OCI-LY1 (cell line): ENCODE data around the gene C1orf50.

Experiments used
- H2AFZ ChIP-seq: fragments of 200-600 bp; sonication (generic), shearing (Covaris generic); 2 replicates; pipeline ENCODE4 v1.6.0; 2014; ENCODE audit warnings: antibody characterized with exemption, mild to moderate bottlenecking, low read length
- H3F3A ChIP-seq: fragments of 200-600 bp; sonication (generic), shearing (Covaris generic); 2 replicates; pipeline ENCODE4 v1.6.0; 2014; ENCODE audit warnings: mild to moderate bottlenecking, antibody characterized with exemption, low read length, moderate library complexity; ENCODE audit not compliant: insufficient read depth
- H3K27ac ChIP-seq: fragments of 200-600 bp; sonication (generic); 2 replicates; pipeline ENCODE4 v1.5.1; 2014; ENCODE audit warnings: low read length, mixed run types, mild to moderate bottlenecking, low read depth; ENCODE audit not compliant: poor library complexity, severe bottlenecking
- H3K27me3 ChIP-seq: fragments of 200-600 bp; sonication (generic); 2 replicates; pipeline ENCODE4 v1.6.0; 2014; ENCODE audit warnings: antibody characterized with exemption, mild to moderate bottlenecking, low read length, moderate library complexity; ENCODE audit not compliant: insufficient read depth
- H3K36me3 ChIP-seq: fragments of 200-600 bp; sonication (generic); 2 replicates; pipeline ENCODE4 v1.6.1; 2014; ENCODE audit warnings: mild to moderate bottlenecking, antibody characterized with exemption, low read length, moderate library complexity, mixed read lengths; ENCODE audit not compliant: insufficient read depth
- H3K4me1 ChIP-seq: fragments of 200-600 bp; sonication (generic); 2 replicates; pipeline ENCODE4 v1.5.1; 2014; ENCODE audit warnings: mild to moderate bottlenecking, low read length, moderate library complexity; ENCODE audit not compliant: insufficient read depth, severe bottlenecking
- H3K4me2 ChIP-seq: fragments of 200-600 bp; sonication (generic), shearing (Covaris generic); 2 replicates; pipeline ENCODE4 v1.6.1; 2014; ENCODE audit warnings: low read length
- H3K4me3 ChIP-seq: fragments of 200-600 bp; sonication (generic); 2 replicates; pipeline ENCODE4 v1.5.1; 2014; ENCODE audit warnings: low read length, low read depth, mild to moderate bottlenecking, mixed read lengths; ENCODE audit not compliant: poor library complexity, severe bottlenecking
- H3K79me2 ChIP-seq: fragments of 200-600 bp; shearing (Covaris generic); 2 replicates; pipeline ENCODE4 v1.6.1; 2016; ENCODE audit warnings: mixed run types, low read length, mixed read lengths; ENCODE audit not compliant: insufficient read depth
- H3K9ac ChIP-seq: fragments of 200-600 bp; sonication (generic), shearing (Covaris generic); 2 replicates; pipeline ENCODE4 v1.6.1; 2014; ENCODE audit warnings: mild to moderate bottlenecking, low read length, mixed read lengths
- H3K9me2 ChIP-seq: fragments of 200-600 bp; sonication (generic), shearing (Covaris generic); 2 replicates; pipeline ENCODE4 v1.6.1; 2014; ENCODE audit warnings: low read depth, mild to moderate bottlenecking, low read length, mixed read lengths
- H3K9me3 ChIP-seq: fragments of 200-600 bp; shearing (Covaris generic); 2 replicates; pipeline ENCODE4 v1.6.1; 2014; ENCODE audit warnings: low read length, mixed read lengths
- H4K20me1 ChIP-seq: fragments of 200-600 bp; sonication (generic), shearing (Covaris generic); 2 replicates; pipeline ENCODE4 v1.6.0; 2016; ENCODE audit warnings: mild to moderate bottlenecking, low read length; ENCODE audit not compliant: insufficient read depth
- CTCF ChIP-seq: fragments of 200-600 bp; sonication (generic), shearing (Covaris generic); IDR thresholded peaks from 2 replicates; pipeline ENCODE4 v1.5.1; 2017; ENCODE audit warnings: mild to moderate bottlenecking, antibody characterized with exemption, low read length, moderate library complexity, mixed read lengths
- EZH2 ChIP-seq: fragments of 200-600 bp; sonication (generic), shearing (Covaris generic); IDR thresholded peaks from 2 replicates; pipeline ENCODE4 v1.8.0; 2017; ENCODE audit warnings: borderline replicate concordance, mixed run types, mild to moderate bottlenecking, antibody characterized with exemption, low read length, moderate library complexity, mixed read lengths

The C1orf50 gene

DNA sequence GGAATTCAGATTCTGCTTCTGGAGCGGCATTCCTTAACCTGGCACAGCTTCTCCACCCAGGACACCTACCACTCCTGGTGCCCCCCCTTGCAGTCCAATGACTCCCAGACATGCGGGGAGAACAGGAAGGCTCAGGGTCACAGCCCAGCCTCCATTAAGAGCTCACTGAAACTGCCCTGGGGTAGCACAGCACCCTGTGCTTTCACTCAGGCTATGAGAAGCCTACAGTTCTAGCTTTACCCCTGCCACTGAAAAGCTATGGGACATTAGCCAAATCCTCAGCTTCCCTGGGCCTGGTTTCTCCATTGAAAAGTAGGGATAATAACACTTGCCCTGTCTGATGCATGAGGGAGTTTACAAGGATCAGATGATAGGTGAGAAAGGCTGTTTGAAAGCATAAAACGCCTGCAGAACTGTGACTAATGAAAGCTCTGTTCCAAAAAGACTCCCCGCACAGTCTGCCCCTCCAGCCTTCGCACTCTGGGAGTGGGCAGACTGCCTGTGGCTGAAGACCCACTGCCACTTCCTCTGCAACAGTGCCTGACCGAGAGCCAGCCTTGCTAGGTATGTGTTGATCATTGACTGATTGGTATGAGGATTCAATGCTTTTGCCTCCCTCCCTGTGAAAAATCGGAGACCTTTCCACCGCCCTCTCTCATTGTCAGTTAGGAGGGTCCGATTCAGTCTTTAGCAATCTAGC is 24.3 kb upstream of the C1orf50 start:
- Histone ChIP-seq H3K27me3 (no peaks in the 10 kb centered on the region), H3K9me3 (no peaks in the 10 kb centered on the region), H3K4me3 (no peak overlapping the region), H3K36me3 (peaks cover 15% of the 10 kb centered on the region), H3K79me2 (no peaks in the 10 kb centered on the region), H3K27ac (no peak overlapping the region), H2AFZ (no peak overlapping the region), H3K4me2 (no peak overlapping the region), H3K4me1 (no peaks in the 10 kb centered on the region), H3K9ac (no peak overlapping the region), H3F3A (no peaks in the 10 kb centered on the region), H4K20me1 (no peaks in the 10 kb centered on the region), H3K9me2 (no peaks in the 10 kb centered on the region)
- no peak for TF ChIP-seq CTCF
- no peak for TF ChIP-seq EZH2

DNA sequence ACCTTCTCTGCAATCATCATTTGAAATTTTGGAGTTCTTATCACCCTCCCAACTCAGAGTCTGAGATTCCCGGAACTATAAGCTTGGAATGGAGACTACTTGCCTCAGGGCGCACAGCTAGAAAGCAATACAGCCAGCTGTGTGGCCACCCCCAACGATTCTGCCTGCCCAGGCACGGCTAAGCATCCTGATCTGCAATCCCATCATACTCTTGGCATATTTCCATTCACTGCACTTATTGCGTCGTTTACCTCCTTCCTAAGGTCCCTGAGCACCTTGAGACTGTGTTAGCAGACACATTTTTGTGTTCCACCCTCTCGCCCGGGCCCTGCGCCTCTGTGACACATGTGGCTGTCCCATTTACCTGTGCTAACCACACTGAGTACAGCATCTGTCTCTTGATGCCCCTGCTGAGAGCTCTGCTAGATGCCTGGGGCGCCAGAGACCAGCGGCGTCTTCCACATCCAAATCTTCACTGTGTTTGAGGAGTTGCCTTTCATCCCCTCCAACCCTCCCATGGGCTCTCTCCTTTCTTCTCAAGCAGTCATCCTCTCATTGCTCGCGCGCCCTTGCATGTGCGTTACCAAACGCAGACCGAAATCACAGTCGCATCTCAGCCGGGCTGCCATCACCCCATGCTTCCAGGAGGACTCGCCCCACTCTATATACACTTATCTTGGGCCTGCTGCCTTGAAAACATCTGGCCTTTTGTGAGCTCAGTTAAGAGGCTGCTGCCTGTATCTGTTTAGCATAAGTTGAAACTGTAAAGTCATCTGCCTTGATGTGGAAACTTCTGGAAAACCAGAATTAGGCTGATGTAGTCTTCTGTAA is 23.5 kb upstream of the C1orf50 start:
- TF ChIP-seq EZH2: no peak
- TF ChIP-seq CTCF: no peak
- Histone ChIP-seq H3F3A (no peaks in the 10 kb centered on the region), H3K79me2 (no peaks in the 10 kb centered on the region), H3K9me2 (no peaks in the 10 kb centered on the region), H3K4me1 (no peaks in the 10 kb centered on the region), H3K9ac (no peak overlapping the region), H3K4me2 (no peak overlapping the region), H3K36me3 (peaks cover 15% of the 10 kb centered on the region), H4K20me1 (no peaks in the 10 kb centered on the region), H3K27me3 (no peaks in the 10 kb centered on the region), H3K27ac (no peak overlapping the region), H3K4me3 (no peak overlapping the region), H3K9me3 (no peaks in the 10 kb centered on the region), H2AFZ (no peak overlapping the region)

- TF ChIP-seq CTCF (no peak), EZH2 (no peak)
- peaks cover 15% of the 10 kb centered on the region for H3K36me3 ChIP-seq
- H3F3A ChIP-seq: no peaks in the 10 kb centered on the region
- no peak overlapping the region for H3K9ac ChIP-seq
- H3K4me1 ChIP-seq: no peaks in the 10 kb centered on the region
- no peaks in the 10 kb centered on the region for H3K27me3 ChIP-seq
- no peaks in the 10 kb centered on the region for H4K20me1 ChIP-seq
- no peak overlapping the region for H2AFZ ChIP-seq
- no peak overlapping the region for H3K4me2 ChIP-seq
- H3K27ac ChIP-seq: no peak overlapping the region
- no peak overlapping the region for H3K4me3 ChIP-seq
- H3K79me2 ChIP-seq: no peaks in the 10 kb centered on the region
- H3K9me2 ChIP-seq: no peaks in the 10 kb centered on the region
- no peaks in the 10 kb centered on the region for H3K9me3 ChIP-seq
These were observed 23.0 kb upstream of the C1orf50 start for GRCh38 chr1:42744148-42744413.
